ENCODE measurements around the gene STK38.

GRCh38 chr6:36578431-36578830 lies 31.2 kb upstream of the STK38 start:
- TF ChIP-seq CEBPB (IDR thresholded peaks at IDR 0.05) = no peak
- TF ChIP-seq CTCF (IDR thresholded peaks at IDR 0.05) = no peak
- no peak for TF ChIP-seq POLR2A (IDR thresholded peaks at IDR 0.05; ENCODE audit: low read length)
- no peak for TF ChIP-seq ELK1 (IDR thresholded peaks at IDR 0.05; ENCODE audit: low read depth, low read length)
- TF ChIP-seq HOXB13 (CRISPR knock-in tag; IDR thresholded peaks at IDR 0.05; ENCODE audit: low read depth) = no peak
- TF ChIP-seq KDM5A (IDR thresholded peaks at IDR 0.05) = no peak
- no peak for TF ChIP-seq CHD2 (IDR thresholded peaks at IDR 0.05; ENCODE audit: low read length, partially characterized antibody)
- no peak for TF ChIP-seq NFE2L2 (conservative IDR thresholded peaks at IDR 0.05; ENCODE audit: low read length)
- TF ChIP-seq POLR2AphosphoS2 (conservative IDR thresholded peaks at IDR 0.05; ENCODE audit: low read length) = no peak
- TF ChIP-seq TP53 (CRISPR knock-in tag; IDR thresholded peaks at IDR 0.05) = no peak

Data from A549 (cell line).